GM12878 (cell line): Measurements from ENCODE around the gene DIPK1A.

Experiments
- CTCF ChIP-seq, 3 experiments: IDR thresholded peaks in 2 of 3; conservative IDR thresholded peaks in 1 of 3; 2 replicates each; pipeline ENCODE4 v1.5.1; 2011; ENCODE audit warnings: low read depth in 3 of 3, low read length in 3 of 3, mild to moderate bottlenecking in 3 of 3, control low read depth in 2 of 3, moderate library complexity in 2 of 3, inconsistent platforms in 1 of 3, mixed read lengths in 1 of 3; ENCODE audit not compliant: control insufficient read depth in 2 of 3, insufficient read depth in 1 of 3; ENCODE audit errors: extremely low read depth in 1 of 3
- ZNF592 ChIP-seq: fragments of 450-650 bp; IDR thresholded peaks from 2 replicates; pipeline ENCODE4 v1.6.1; 2017; ENCODE audit warnings: mild to moderate bottlenecking, moderate library complexity

GRCh38 chr1:92797297-92797696 lies 164.0 kb downstream of the DIPK1A start:
- no peak for TF ChIP-seq ZNF592
- no peak for TF ChIP-seq CTCF (IDR thresholded peaks at IDR 0.05 in 2 of 3, conservative IDR thresholded peaks at IDR 0.05 in 1 of 3; ENCODE audit: control insufficient read depth in 2 of 3, extremely low read depth in 1 of 3, insufficient read depth in 1 of 3, low read depth in 3 of 3, low read length in 3 of 3)
